ENCODE data around the gene FRAS1. TPM values are rescaled to one million over a fixed set of nuclear protein-coding genes. Genes with fewer than 3 reads are reported as not detected.
"Not testable (repeated sequence)": the region's sequence is repeated elsewhere in the genome, so short reads cannot be mapped to it uniquely, and the experiment has no call there.

The FRAS1 gene
- total RNA-seq, 1 experiment from 2014 or later, result 3.4 TPM

GRCh38 chr4:78171482-78171881 is 114.4 kb downstream of the FRAS1 start:
- no peaks in the 10 kb centered on the region for H4K20me1 ChIP-seq (ENCODE audit: low read length)
- intact Hi-C loops (cut with micrococcal nuclease), result no loop called here
- H3K27ac ChIP-seq (ENCODE audit: low read length), result no peak overlapping the region
- no peak overlapping the region for H2AFZ ChIP-seq (ENCODE audit: low read length)
- ChIA-PET CTCF (no interaction called here), POLR2A (ENCODE audit: unreplicated experiment) (no interaction called here)
- H3K4me1 ChIP-seq (ENCODE audit: insufficient read depth, low read length), result peaks cover 2% of the 10 kb centered on the region; the same call in 1 of the 2 replicates
- no peaks in the 10 kb centered on the region for H3F3A ChIP-seq (ENCODE audit: low read length, unreplicated experiment)
- peak; percentile 16; the same call in 1 of the 2 replicates for TF ChIP-seq CTCF (conservative IDR thresholded peaks at IDR 0.05; ENCODE audit: low read depth, low read length)
- TF ChIP-seq EZH2phosphoT487 (IDR thresholded peaks at IDR 0.05; ENCODE audit: borderline replicate concordance, low read length), result no peak
- no TSS peak for BruUV-seq (replicated peaks)
- H3K79me2 ChIP-seq (ENCODE audit: low read length), result no peaks in the 10 kb centered on the region
- no peaks in the 10 kb centered on the region for H3K27me3 ChIP-seq (ENCODE audit: low read length)
- no peak overlapping the region for H3K4me3 ChIP-seq (ENCODE audit: low read length)
- H3K9ac ChIP-seq (ENCODE audit: low read length), result no peak overlapping the region
- no peaks in the 10 kb centered on the region for H3K36me3 ChIP-seq (ENCODE audit: low read depth, low read length)
- H3K4me2 ChIP-seq (ENCODE audit: low read length), result no peak overlapping the region
- no peaks in the 10 kb centered on the region for H3K9me3 ChIP-seq (ENCODE audit: low read length)
- ATAC-seq (no peak), DNase-seq (no peak)
- no peaks in the 10 kb centered on the region for H3K9me2 ChIP-seq (replicated peaks; ENCODE audit: low read length)

- no peak overlapping the region for H3K27ac ChIP-seq (ENCODE audit: low read length)
- H2AFZ ChIP-seq (ENCODE audit: low read length), result no peak overlapping the region
- H3K27me3 ChIP-seq (ENCODE audit: low read length), result no peaks in the 10 kb centered on the region
- CTCF ChIA-PET, result no interaction called here
- no peaks in the 10 kb centered on the region for H3K79me2 ChIP-seq (ENCODE audit: low read length)
- no peak for ATAC-seq
- no peaks in the 10 kb centered on the region for H4K20me1 ChIP-seq (ENCODE audit: low read length)
- BruUV-seq (replicated peaks), result no TSS peak
- H3K4me3 ChIP-seq (ENCODE audit: low read length), result no peak overlapping the region
- no peaks in the 10 kb centered on the region for H3F3A ChIP-seq (ENCODE audit: low read length, unreplicated experiment)
- no peaks in the 10 kb centered on the region for H3K9me2 ChIP-seq (replicated peaks; ENCODE audit: low read length)
- TF ChIP-seq EZH2 (IDR thresholded peaks at IDR 0.05; ENCODE audit: low read length, unreplicated experiment) (no peak), CTCF (conservative IDR thresholded peaks at IDR 0.05; ENCODE audit: low read depth, low read length) (no peak), EZH2phosphoT487 (IDR thresholded peaks at IDR 0.05; ENCODE audit: borderline replicate concordance, low read length) (no peak)
- H3K36me3 ChIP-seq (ENCODE audit: low read depth, low read length), result no peaks in the 10 kb centered on the region
- intact Hi-C loops (cut with micrococcal nuclease), result no loop called here
- DNase-seq, result no peak
- POLR2A ChIA-PET (ENCODE audit: unreplicated experiment), result no interaction called here
- H3K4me2 ChIP-seq (ENCODE audit: low read length), result no peak overlapping the region
- no peaks in the 10 kb centered on the region for H3K9me3 ChIP-seq (ENCODE audit: low read length)
- H3K4me1 ChIP-seq (ENCODE audit: insufficient read depth, low read length), result peaks cover 3% of the 10 kb centered on the region; the same call in 1 of the 2 replicates
- H3K9ac ChIP-seq (ENCODE audit: low read length), result no peak overlapping the region
Measured at GRCh38 chr4:78174891-78175290, 117.8 kb downstream of the FRAS1 start.

GRCh38 chr4:78179196-78179595 is 122.1 kb downstream of the FRAS1 start:
- H3K9me3 ChIP-seq (ENCODE audit: low read length), result no peaks in the 10 kb centered on the region
- H3K4me1 ChIP-seq (ENCODE audit: insufficient read depth, low read length), result peaks cover 3% of the 10 kb centered on the region; the same call in 1 of the 2 replicates
- POLR2A ChIA-PET (ENCODE audit: unreplicated experiment), result no interaction called here
- H3K9ac ChIP-seq (ENCODE audit: low read length), result no peak overlapping the region
- no peak for TF ChIP-seq EZH2 (IDR thresholded peaks at IDR 0.05; ENCODE audit: low read length, unreplicated experiment)
- TF ChIP-seq CTCF (conservative IDR thresholded peaks at IDR 0.05; ENCODE audit: low read depth, low read length), result no peak
- TF ChIP-seq EZH2phosphoT487 (IDR thresholded peaks at IDR 0.05; ENCODE audit: borderline replicate concordance, low read length), result no peak
- intact Hi-C loops (cut with micrococcal nuclease), result no loop called here
- H3F3A ChIP-seq (ENCODE audit: low read length, unreplicated experiment), result no peaks in the 10 kb centered on the region
- no peaks in the 10 kb centered on the region for H4K20me1 ChIP-seq (ENCODE audit: low read length)
- CTCF ChIA-PET, result no interaction called here
- H3K4me2 ChIP-seq (ENCODE audit: low read length), result no peak overlapping the region
- ATAC-seq (no peak), DNase-seq (no peak)
- no peaks in the 10 kb centered on the region for H3K79me2 ChIP-seq (ENCODE audit: low read length)
- H2AFZ ChIP-seq (ENCODE audit: low read length), result no peak overlapping the region
- H3K4me3 ChIP-seq (ENCODE audit: low read length), result no peak overlapping the region
- H3K9me2 ChIP-seq (replicated peaks; ENCODE audit: low read length), result no peaks in the 10 kb centered on the region
- no TSS peak for BruUV-seq (replicated peaks)
- H3K36me3 ChIP-seq (ENCODE audit: low read depth, low read length), result no peaks in the 10 kb centered on the region
- H3K27me3 ChIP-seq (ENCODE audit: low read length), result no peaks in the 10 kb centered on the region
- H3K27ac ChIP-seq (ENCODE audit: low read length), result no peak overlapping the region

- H3K4me3 ChIP-seq (ENCODE audit: low read length); H3K27ac ChIP-seq (ENCODE audit: low read length): not testable (repeated sequence)
Measured at GRCh38 chr4:78181681-78182234, 124.6 kb downstream of the FRAS1 start.

More at GRCh38 chr4:78181681-78182234, 124.6 kb downstream of the FRAS1 start:
- H3K9me2 ChIP-seq (replicated peaks; ENCODE audit: low read length); H2AFZ ChIP-seq (ENCODE audit: low read length); H3K4me2 ChIP-seq (ENCODE audit: low read length); H3K4me1 ChIP-seq (ENCODE audit: insufficient read depth, low read length); DNase-seq; intact Hi-C loops (cut with micrococcal nuclease); H3K27me3 ChIP-seq (ENCODE audit: low read length); H3K79me2 ChIP-seq (ENCODE audit: low read length); H3K9ac ChIP-seq (ENCODE audit: low read length); ATAC-seq; H3F3A ChIP-seq (ENCODE audit: low read length, unreplicated experiment); BruUV-seq (replicated peaks); H4K20me1 ChIP-seq (ENCODE audit: low read length); CTCF ChIA-PET; H3K9me3 ChIP-seq (ENCODE audit: low read length); POLR2A ChIA-PET (ENCODE audit: unreplicated experiment); H3K36me3 ChIP-seq (ENCODE audit: low read depth, low read length): not testable (repeated sequence)

Measured in PC-3 (cell line).